IPS-15b (cell line): ENCODE data around the gene EXOC7.

Source experiments
- H3K27me3 ChIP-seq: one replicate; pipeline ENCODE4 v1.6.1; 2013; ENCODE audit warnings: low read length; ENCODE audit not compliant: control insufficient read depth, insufficient read depth
- H3K36me3 ChIP-seq: one replicate; pipeline ENCODE4 v1.6.1; 2013; ENCODE audit warnings: low read length; ENCODE audit not compliant: control insufficient read depth, insufficient read depth
- H3K4me1 ChIP-seq: one replicate; pipeline ENCODE4 v1.6.1; 2013; ENCODE audit warnings: mild to moderate bottlenecking, low read length; ENCODE audit not compliant: control insufficient read depth, insufficient read depth
- H3K4me3 ChIP-seq: one replicate; pipeline ENCODE4 v1.5.1; 2013; ENCODE audit warnings: low read depth, low read length
- H3K9ac ChIP-seq: one replicate; pipeline ENCODE4 v1.6.1; 2013; ENCODE audit warnings: low read depth, mild to moderate bottlenecking, low read length
- H3K9me3 ChIP-seq: one replicate; pipeline ENCODE4 v1.6.1; 2013; ENCODE audit warnings: mild to moderate bottlenecking, low read length; ENCODE audit not compliant: control insufficient read depth, insufficient read depth

EXOC7 gene

DNA sequence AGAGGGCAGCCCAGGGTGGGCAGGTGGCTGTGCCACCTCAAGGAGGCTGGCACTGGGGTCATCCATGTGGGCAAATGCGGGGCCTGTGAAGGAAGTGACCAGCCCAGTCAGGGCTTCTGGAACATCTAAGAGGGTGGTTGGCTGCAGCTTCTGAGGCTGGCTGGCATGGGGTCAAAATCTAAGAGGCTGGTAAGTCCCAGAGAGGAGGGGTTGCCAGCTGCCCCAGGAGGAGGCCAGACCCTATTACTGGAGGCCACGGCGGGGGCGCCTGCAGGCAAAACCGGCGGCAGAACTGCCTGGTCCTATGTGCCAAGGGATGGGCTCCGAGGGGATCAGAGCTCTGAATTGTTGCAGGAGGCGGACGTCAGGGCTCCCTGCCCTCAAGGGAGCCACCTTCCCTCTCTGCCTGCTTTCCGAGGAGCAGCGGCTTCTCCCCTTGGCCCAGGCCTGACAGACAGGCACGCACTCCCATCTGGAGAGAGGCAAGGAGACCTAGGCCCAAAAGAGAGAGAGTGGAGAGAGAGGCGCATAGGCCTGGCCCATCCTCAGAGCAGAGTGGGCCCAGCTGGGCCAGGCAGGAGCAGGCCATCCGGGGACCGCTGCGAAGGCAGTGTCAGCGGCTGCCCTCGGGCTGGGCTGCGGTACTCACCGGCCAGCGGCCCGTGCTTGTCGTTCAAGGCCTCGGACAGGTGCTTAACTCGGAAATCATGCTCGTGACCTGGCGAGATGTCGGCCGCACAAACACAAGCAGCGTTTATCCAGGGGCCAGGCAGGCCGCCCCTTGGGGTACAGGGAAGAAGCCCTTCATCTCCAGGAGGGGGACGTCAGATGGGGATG, 13.7 kb downstream of the EXOC7 start:
- Histone ChIP-seq H3K4me3 (no peak overlapping the region), H3K9me3 (no peaks in the 10 kb centered on the region), H3K36me3 (peaks cover 75% of the 10 kb centered on the region), H3K9ac (no peak overlapping the region), H3K4me1 (no peaks in the 10 kb centered on the region), H3K27me3 (no peaks in the 10 kb centered on the region)

DNA sequence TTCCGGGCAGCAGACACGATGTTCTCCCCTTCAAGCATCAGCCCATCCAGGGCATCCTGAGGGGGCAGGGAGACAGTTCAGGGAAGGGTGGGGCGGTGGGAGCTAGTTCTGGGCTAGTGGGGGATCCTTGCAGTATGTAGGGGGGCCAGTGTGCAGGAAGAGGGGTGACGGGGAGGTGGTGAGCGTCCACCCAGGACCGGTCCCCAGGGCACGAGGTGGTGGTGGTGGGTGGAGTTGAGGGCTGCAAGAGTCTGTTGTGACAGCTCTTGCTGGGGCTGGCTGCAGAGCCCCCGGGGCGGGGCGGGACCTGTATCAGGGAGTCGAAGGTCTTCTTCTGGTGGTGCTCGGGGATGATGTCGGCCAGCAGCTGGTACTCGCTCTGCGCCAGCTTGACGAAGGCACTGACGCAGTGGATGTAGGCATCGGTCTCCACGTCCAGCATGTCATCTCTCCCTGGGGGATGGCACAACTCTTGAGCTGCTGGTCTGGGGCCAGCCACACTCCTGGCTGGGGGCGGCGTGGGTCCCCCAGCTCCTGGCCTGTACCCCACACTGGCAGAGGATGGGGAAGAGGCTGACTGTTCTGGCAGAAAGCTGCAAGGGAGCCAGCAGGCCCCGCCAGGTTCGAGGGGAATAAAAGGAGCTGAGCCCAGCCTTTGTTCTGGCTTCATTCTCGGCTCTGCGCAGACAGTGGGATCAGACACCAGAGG, 14.6 kb downstream of the EXOC7 start:
- Histone ChIP-seq H3K4me1 (no peaks in the 10 kb centered on the region), H3K9ac (no peak overlapping the region), H3K9me3 (no peaks in the 10 kb centered on the region), H3K4me3 (no peak overlapping the region), H3K36me3 (peaks cover 78% of the 10 kb centered on the region), H3K27me3 (no peaks in the 10 kb centered on the region)

DNA sequence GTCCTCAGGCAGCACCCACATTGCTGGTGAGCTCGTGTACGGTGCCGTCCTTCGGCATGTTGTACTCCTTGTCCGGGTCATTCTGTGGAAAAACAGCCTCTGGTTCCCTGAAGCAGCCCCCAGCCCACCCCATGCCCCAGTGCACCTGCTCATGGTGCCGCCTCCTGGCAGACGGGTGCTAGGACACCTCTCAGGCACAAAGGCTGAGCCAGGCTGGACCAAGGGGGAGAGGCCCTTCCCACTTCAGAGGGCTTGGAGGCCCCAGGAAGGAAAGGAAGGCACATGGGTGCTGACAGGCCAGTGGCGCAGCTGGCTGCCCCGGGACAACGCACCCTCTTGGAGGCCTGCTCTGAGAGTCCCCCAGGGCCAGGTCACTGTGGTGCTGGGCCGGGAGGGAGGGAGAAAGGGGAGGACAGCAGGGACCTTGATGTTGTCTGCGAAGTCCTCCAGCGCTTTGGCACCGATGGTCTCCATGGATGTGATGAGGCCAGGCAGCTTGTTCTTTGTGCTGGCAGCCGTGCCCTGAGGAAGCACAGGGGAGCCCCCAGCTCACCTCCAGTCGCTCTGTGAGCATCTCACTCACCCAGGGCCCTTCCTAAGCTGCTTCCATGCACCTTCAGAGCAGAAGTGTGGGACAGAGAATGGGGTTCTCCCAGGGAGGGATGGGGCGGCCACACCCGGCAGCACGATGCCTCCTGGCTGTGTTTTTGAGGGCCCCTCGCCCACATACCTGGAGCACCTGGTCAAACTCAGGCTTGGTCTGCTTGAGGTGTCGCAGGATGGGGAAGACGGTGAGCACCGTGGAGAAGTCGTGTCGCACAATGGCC, 15.3 kb downstream of the EXOC7 start:
- Histone ChIP-seq H3K9ac (no peak overlapping the region), H3K27me3 (no peaks in the 10 kb centered on the region), H3K4me1 (no peaks in the 10 kb centered on the region), H3K4me3 (no peak overlapping the region), H3K36me3 (peaks cover 79% of the 10 kb centered on the region), H3K9me3 (no peaks in the 10 kb centered on the region)

DNA sequence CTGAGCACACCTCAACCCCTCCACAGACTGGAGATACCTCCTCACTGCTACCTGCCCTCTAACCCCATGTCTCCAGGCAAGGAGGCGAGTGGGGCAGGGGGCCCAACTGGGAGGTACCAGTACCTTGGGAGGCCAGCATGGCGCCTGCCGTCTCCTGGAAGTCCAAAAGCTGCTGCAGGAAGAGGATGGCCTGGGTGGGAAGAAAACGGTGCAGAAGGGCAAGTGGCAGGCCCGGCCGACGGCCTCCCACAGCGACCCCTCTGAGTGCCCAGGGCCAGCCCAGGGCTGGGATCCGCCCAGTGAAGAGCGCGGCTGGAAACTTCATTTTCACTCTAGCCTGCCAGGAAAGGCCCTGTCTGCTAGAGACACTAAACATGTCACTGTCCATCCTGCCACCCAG, 16.1 kb downstream of the EXOC7 start:
- H3K36me3 ChIP-seq: peaks cover 77% of the 10 kb centered on the region
- no peaks in the 10 kb centered on the region for H3K27me3 ChIP-seq
- H3K4me1 ChIP-seq: no peaks in the 10 kb centered on the region
- H3K9ac ChIP-seq: no peak overlapping the region
- no peak overlapping the region for H3K4me3 ChIP-seq
- H3K9me3 ChIP-seq: no peaks in the 10 kb centered on the region

DNA sequence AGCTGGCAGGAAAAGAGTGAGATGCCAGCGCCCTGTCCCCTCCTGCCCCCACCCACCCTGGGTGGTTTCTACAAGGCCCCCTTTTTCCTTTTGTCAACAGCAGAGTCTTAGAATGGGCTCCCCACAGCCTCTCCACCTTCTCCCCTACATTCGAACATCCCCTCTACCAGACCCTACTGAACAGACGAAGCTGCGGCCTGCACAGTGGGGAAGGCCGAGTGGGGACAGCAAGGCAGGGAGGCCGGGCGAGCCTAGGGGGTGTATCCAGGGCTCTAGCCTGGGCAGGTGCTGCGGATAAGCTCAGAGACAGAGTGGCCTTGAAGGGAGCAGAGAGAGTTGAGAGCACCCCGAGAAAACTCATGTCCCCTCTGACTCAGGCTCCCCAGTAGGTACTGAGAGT, 17.2 kb downstream of the EXOC7 start:
- H3K9ac ChIP-seq: no peak overlapping the region
- H3K27me3 ChIP-seq: no peaks in the 10 kb centered on the region
- no peaks in the 10 kb centered on the region for H3K4me1 ChIP-seq
- H3K9me3 ChIP-seq: no peaks in the 10 kb centered on the region
- peaks cover 68% of the 10 kb centered on the region for H3K36me3 ChIP-seq
- no peak overlapping the region for H3K4me3 ChIP-seq

DNA sequence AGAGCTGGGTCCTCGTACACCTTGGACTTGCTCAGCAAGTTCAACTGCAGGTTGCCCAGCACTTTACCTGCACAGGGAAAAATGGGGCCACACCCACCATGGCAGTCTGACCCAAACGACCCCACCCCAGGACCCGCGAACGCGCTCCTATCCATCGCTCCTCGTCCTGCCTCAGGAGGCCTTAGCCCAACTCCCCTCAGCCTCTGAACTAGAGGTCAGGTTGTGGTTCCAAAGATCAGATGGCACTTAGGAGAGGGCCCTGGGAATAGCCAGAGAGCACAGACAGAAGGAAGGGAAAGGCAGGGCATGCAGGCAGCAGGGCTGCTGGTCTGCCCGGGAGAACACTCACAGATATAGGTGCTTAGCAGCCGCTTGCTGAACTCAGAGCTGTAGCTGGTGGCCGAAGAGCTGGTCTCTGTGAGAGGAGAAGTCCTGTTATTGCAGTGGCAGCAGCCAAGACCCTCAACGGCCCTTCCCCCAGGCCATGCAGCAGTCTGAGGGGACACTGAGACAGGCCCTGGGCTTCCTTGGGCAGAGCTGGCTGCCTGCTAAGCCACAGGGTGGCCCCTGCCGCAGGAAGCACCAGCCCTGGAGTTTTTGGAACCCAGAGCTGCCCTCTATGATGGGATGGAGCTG, 17.7 kb downstream of the EXOC7 start:
- Histone ChIP-seq H3K36me3 (peaks cover 67% of the 10 kb centered on the region), H3K4me1 (no peaks in the 10 kb centered on the region), H3K4me3 (no peak overlapping the region), H3K27me3 (no peaks in the 10 kb centered on the region), H3K9ac (no peak overlapping the region), H3K9me3 (no peaks in the 10 kb centered on the region)

DNA sequence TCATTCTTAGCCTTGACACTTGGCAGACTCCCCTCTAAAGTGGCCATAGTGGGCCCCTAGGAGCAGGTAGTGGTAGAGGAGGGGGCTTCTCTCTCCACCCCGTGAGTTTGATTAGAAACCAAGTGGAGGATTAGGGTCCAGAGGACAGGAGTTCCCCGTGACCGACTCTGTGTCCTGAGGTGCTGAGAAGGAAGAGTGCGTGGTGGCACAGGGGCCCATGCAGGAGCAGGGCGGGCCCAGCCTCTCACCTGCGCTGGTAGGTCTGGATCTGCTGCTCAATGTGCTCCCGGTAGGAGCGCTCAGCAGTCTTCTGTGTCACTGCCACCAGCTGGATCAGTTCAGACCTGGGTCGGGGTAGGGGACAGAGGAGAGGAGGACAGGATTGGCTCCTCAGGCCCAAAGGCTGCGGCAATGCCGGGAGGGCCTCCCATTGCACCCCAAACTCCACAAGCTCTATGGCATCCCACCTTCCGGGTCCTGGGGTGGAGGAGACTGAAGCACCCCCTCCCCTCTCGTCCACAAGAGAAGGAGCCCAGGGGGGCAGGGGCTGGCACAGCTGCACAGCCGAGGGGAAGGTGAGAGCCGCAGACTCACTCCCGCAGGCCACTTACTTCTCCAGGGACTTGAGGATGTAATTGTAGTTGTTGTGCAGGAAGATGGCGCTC, 18.4 kb downstream of the EXOC7 start:
- Histone ChIP-seq H3K4me3 (no peak overlapping the region), H3K36me3 (peaks cover 62% of the 10 kb centered on the region), H3K9ac (no peak overlapping the region), H3K4me1 (peaks cover 6% of the 10 kb centered on the region), H3K27me3 (peaks cover under 1% of the 10 kb centered on the region), H3K9me3 (no peaks in the 10 kb centered on the region)

DNA sequence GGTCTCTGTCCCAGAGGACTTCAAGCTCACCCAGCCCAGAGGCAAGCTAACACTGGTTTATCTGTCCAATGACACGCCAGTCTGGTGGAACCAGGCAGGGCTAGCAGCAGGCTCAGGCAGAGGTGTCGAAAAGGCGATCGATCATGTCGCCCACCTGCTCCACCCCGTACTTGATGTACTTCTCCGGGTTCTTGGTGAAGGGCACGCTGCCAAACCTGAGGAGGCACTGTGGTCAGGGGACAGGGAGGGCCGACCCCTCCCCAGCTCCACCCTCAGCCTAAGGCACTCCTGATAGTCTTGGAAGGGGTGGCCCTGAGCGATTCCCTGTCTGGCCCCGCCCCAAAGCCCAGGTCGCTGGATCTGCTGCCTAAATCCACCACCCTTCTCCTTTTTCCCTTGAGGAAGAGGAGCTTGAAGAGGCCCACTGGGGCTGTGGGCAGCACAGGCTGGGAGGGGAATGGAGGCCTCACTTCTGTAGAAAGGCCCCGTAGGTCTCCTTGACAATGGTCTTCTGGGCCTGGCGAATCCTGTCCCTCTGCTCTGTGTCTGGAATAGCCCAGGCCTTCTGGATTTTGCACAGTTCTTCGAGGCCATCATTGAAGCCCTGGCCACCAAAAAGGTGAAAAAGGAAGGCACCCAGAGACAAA, 19.9 kb downstream of the EXOC7 start:
- Histone ChIP-seq H3K9me3 (no peaks in the 10 kb centered on the region), H3K27me3 (peaks cover 14% of the 10 kb centered on the region), H3K4me3 (no peak overlapping the region), H3K4me1 (peaks cover 14% of the 10 kb centered on the region), H3K36me3 (peaks cover 54% of the 10 kb centered on the region), H3K9ac (no peak overlapping the region)

DNA sequence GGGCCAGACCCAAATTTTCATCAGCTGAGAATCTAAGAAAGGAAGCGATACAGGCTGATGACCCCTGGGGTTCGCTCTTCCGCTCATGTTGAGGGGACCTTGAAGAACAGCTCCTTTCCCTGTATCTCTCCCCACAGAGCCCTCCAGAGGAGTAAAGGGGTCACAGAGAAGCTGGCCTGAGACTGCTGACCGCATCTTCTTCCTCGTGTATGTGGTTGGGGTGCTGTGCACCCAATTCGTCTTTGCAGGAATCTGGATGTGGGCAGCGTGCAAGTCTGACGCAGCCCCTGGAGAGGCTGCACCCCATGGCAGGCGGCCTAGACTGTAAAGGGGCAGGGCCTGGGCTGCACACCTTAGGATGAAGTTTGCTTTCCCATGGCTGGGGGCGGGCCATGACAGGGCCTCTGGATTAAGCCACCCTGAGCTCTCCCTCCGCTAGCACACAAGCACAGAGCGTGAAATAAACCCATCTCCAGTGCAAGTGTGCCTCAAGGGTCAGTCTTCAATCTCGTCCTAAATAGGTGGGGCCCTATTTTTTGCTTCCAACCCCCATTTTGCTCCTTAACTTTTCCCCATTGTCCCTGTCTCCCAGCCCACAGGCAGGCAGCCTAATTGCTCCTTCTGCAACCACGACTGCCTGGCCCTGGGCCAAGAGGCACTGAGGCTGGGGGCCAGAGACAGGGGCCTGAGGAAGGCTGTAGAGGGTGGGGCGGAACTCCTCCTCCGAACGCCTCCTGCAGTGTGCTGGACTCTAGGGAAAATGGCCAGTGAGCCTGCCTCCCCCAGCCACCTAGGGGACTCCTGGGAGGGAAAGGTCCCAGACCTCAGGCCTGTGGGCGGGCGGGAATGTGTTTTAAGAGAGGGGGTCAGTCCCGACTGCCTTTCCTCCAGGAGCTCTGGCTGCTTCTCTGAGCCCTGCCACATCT, 21.0 kb downstream of the EXOC7 start:
- no peak overlapping the region for H3K4me3 ChIP-seq
- peaks cover 14% of the 10 kb centered on the region for H3K4me1 ChIP-seq
- H3K27me3 ChIP-seq: peaks cover 24% of the 10 kb centered on the region
- H3K9me3 ChIP-seq: no peaks in the 10 kb centered on the region
- peaks cover 44% of the 10 kb centered on the region for H3K36me3 ChIP-seq
- no peak overlapping the region for H3K9ac ChIP-seq
